ENCODE results near the gene EIF4G3.

Gene EIF4G3

GRCh38 chr1:21021311-21021710 lies 155.4 kb downstream of the EIF4G3 start:
- Histone ChIP-seq H3K4me3 (ENCODE audit: low read depth in 1 of 2, low read length in 1 of 2) (no peak overlapping the region), H3K9me3 (no peaks in the 10 kb centered on the region), H3K27ac (peak overlapping the region; percentile 91), H3K4me1 (ENCODE audit: control insufficient read depth in 1 of 2, insufficient read depth in 1 of 2, low read depth in 1 of 2, low read length in 1 of 2) (peaks cover 21 to 23% of the 10 kb centered on the region in 2 experiments), H3K27me3 (no peaks in the 10 kb centered on the region), H3K36me3 (no peaks in the 10 kb centered on the region)
- TF ChIP-seq, protein P1, sequence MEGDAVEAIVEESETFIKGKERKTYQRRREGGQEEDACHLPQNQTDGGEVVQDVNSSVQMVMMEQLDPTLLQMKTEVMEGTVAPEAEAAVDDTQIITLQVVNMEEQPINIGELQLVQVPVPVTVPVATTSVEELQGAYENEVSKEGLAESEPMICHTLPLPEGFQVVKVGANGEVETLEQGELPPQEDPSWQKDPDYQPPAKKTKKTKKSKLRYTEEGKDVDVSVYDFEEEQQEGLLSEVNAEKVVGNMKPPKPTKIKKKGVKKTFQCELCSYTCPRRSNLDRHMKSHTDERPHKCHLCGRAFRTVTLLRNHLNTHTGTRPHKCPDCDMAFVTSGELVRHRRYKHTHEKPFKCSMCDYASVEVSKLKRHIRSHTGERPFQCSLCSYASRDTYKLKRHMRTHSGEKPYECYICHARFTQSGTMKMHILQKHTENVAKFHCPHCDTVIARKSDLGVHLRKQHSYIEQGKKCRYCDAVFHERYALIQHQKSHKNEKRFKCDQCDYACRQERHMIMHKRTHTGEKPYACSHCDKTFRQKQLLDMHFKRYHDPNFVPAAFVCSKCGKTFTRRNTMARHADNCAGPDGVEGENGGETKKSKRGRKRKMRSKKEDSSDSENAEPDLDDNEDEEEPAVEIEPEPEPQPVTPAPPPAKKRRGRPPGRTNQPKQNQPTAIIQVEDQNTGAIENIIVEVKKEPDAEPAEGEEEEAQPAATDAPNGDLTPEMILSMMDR (IDR thresholded peaks at IDR 0.05), result no peak

GRCh38 chr1:21020151-21020550 lies 156.5 kb downstream of the EIF4G3 start:
- TF ChIP-seq, protein P1 (IDR thresholded peaks at IDR 0.05), result no peak

GRCh38 chr1:21018673-21019072 lies 158.0 kb downstream of the EIF4G3 start:
- Histone ChIP-seq H3K36me3 (no peaks in the 10 kb centered on the region), H3K4me3 (ENCODE audit: low read depth in 1 of 2, low read length in 1 of 2) (no peak overlapping the region), H3K27me3 (no peaks in the 10 kb centered on the region), H3K9me3 (no peaks in the 10 kb centered on the region), H3K4me1 (ENCODE audit: control insufficient read depth in 1 of 2, insufficient read depth in 1 of 2, low read depth in 1 of 2, low read length in 1 of 2) (peaks cover 21 to 23% of the 10 kb centered on the region in 2 experiments), H3K27ac (no peak overlapping the region)
- TF ChIP-seq, protein P1 (IDR thresholded peaks at IDR 0.05), result no peak

More at GRCh38 chr1:21020151-21020550, 156.5 kb downstream of the EIF4G3 start:
- Histone ChIP-seq H3K4me1 (ENCODE audit: control insufficient read depth in 1 of 2, insufficient read depth in 1 of 2, low read depth in 1 of 2, low read length in 1 of 2) (peaks cover 21 to 23% of the 10 kb centered on the region in 2 experiments), H3K9me3 (no peaks in the 10 kb centered on the region), H3K27me3 (no peaks in the 10 kb centered on the region), H3K27ac (no peak overlapping the region), H3K4me3 (ENCODE audit: low read depth in 1 of 2, low read length in 1 of 2) (no peak overlapping the region), H3K36me3 (no peaks in the 10 kb centered on the region)

DNA sequence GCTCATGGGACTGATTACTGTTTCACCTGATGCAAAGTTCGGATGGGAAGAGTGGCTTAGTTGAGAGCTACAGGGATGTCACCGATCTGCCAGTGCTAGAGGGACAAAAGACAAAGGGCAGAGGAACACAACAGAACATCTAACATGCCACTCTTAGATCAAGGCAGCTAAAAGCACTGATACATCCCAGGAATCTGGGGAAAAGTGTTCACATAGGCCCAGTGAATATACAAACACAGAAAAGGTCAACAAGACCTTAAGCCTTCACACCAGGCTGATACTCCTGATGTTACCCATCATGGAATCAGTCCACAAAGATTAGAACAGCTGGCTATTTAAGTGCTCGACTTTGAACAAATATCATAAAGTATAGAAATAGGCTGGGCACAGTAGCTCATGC lies 163.2 kb downstream of the EIF4G3 start:
- Histone ChIP-seq H3K4me3 (ENCODE audit: low read depth in 1 of 2, low read length in 1 of 2) (no peak overlapping the region), H3K27ac (no peak overlapping the region), H3K4me1 (ENCODE audit: control insufficient read depth in 1 of 2, insufficient read depth in 1 of 2, low read depth in 1 of 2, low read length in 1 of 2) (no peaks in the 10 kb centered on the region), H3K9me3 (no peaks in the 10 kb centered on the region), H3K27me3 (no peaks in the 10 kb centered on the region), H3K36me3 (no peaks in the 10 kb centered on the region)
- TF ChIP-seq, protein P1 (IDR thresholded peaks at IDR 0.05), result no peak

GRCh38 chr1:21012937-21013336 lies 163.8 kb downstream of the EIF4G3 start:
- no peaks in the 10 kb centered on the region for H3K9me3 ChIP-seq
- H3K4me3 ChIP-seq (ENCODE audit: low read depth in 1 of 2, low read length in 1 of 2), result no peak overlapping the region
- TF ChIP-seq, protein P1 (IDR thresholded peaks at IDR 0.05), result no peak
- H3K4me1 ChIP-seq (ENCODE audit: control insufficient read depth in 1 of 2, insufficient read depth in 1 of 2, low read depth in 1 of 2, low read length in 1 of 2), result no peaks in the 10 kb centered on the region
- H3K27me3 ChIP-seq, result no peaks in the 10 kb centered on the region
- H3K27ac ChIP-seq, result no peak overlapping the region
- H3K36me3 ChIP-seq, result no peaks in the 10 kb centered on the region

DNA sequence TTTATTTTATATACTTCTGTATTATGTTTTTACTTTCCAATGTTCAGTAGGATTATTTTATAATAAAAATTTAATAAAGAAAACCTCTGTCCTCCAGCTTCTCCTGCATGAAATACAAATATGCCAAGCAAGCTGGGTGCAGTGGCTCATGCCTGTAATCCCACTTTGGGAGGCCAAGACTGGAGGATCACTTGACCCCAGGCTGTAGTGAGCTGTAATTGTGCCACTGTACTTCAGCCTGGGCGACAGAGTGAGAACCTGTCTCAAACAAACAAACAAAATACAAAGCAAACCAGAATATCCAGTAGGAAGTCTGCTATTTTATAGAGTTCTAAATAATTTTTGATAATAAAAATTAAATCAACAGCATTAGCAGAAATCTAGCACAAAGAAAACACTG lies 168.8 kb downstream of the EIF4G3 start:
- TF ChIP-seq, protein P1 (IDR thresholded peaks at IDR 0.05), result no peak
- no peaks in the 10 kb centered on the region for H3K36me3 ChIP-seq
- peaks cover 8 to 11% of the 10 kb centered on the region in 2 experiments for H3K4me1 ChIP-seq (ENCODE audit: control insufficient read depth in 1 of 2, insufficient read depth in 1 of 2, low read depth in 1 of 2, low read length in 1 of 2)

More for the DNA sequence above, 168.8 kb downstream of the EIF4G3 start:
- H3K9me3 ChIP-seq, result no peaks in the 10 kb centered on the region
- no peaks in the 10 kb centered on the region for H3K27me3 ChIP-seq
- no peak overlapping the region for H3K4me3 ChIP-seq (ENCODE audit: low read depth in 1 of 2, low read length in 1 of 2)
- H3K27ac ChIP-seq, result no peak overlapping the region
